H1 (cell line): ENCODE measurements around the gene HIVEP2. TPM values are rescaled to one million over a fixed set of nuclear protein-coding genes. Genes with fewer than 3 reads are reported as not detected.

Experiments used
- CTCF ChIA-PET: fragments of 300-600 bp; sonication (Branson Sonifier 250); formaldehyde crosslinking; loops from one replicate; lab custom pipeline; 2021; ENCODE audit not compliant: partially characterized antibody; lab: Charles Lee
- POLR2A ChIA-PET: fragments of 300-600 bp; sonication (Branson Sonifier 250); formaldehyde crosslinking; loops from one replicate; lab custom pipeline; 2021; ENCODE audit warnings: inconsistent platforms; ENCODE audit not compliant: partially characterized antibody; lab: Charles Lee
- DNase-seq, 2 experiments: peaks; one replicate each; pipeline versions ENCODE4 v3.0.0 to v3.0.0-alpha.2; 2010 to 2022; ENCODE audit warnings: low spot score in 2 of 2, low read depth in 1 of 2, mixed read lengths in 1 of 2
- FAIRE-seq: peaks from 2 replicates; lab custom pipeline; 2011; peaks lifted over from hg19 to GRCh38; lab: Jason Lieb, UNC
- H2AFZ ChIP-seq: 2 replicates; pipeline ENCODE4 v1.8.1; 2012; ENCODE audit warnings: low read length, inconsistent platforms
- H2AK5ac ChIP-seq: 2 replicates; pipeline ENCODE4 v1.6.1; 2013; ENCODE audit warnings: low read depth, low read length
- H2BK120ac ChIP-seq: replicated peaks from 2 replicates; pipeline ENCODE3; 2013; ENCODE audit warnings: low read depth, low read length, inconsistent platforms
- H2BK12ac ChIP-seq: 2 replicates; pipeline ENCODE4 v1.6.1; 2013; ENCODE audit warnings: low read depth, low read length
- H2BK15ac ChIP-seq: 2 replicates; pipeline ENCODE4 v1.6.1; 2013; ENCODE audit warnings: low read length
- H2BK20ac ChIP-seq: 2 replicates; pipeline ENCODE4 v1.6.1; 2013; ENCODE audit warnings: low read length
- H2BK5ac ChIP-seq: 2 replicates; pipeline ENCODE4 v1.6.1; 2013; ENCODE audit warnings: low read depth, low read length
- H3K14ac ChIP-seq: 2 replicates; pipeline ENCODE4 v1.6.1; 2013; ENCODE audit warnings: inconsistent platforms; ENCODE audit not compliant: insufficient read length
- H3K18ac ChIP-seq: 2 replicates; pipeline ENCODE4 v1.6.1; 2013; ENCODE audit warnings: low read length; ENCODE audit errors: extremely low read depth
- H3K23ac ChIP-seq: 2 replicates; pipeline ENCODE4 v1.6.1; 2013; ENCODE audit warnings: inconsistent platforms; ENCODE audit not compliant: insufficient read length
- H3K23me2 ChIP-seq: 2 replicates; pipeline ENCODE4 v1.6.1; 2013; ENCODE audit warnings: low read depth, low read length
- H3K27ac ChIP-seq: 2 replicates; pipeline ENCODE4 v1.6.1; 2011; ENCODE audit warnings: low read depth, low read length, inconsistent platforms
- H3K27me3 ChIP-seq, 4 experiments: replicated peaks in 1 of 4; 1 replicate in 1 of 4; 2 replicates in 3 of 4; pipeline versions ENCODE4 v1.6.1 to v1.8.1; 2011 to 2013; ENCODE audit warnings: low read length in 3 of 4, mild to moderate bottlenecking in 3 of 4, inconsistent platforms in 2 of 4, mixed read lengths in 2 of 4, moderate library complexity in 1 of 4; ENCODE audit not compliant: control insufficient read depth in 3 of 4, insufficient read depth in 3 of 4; ENCODE audit errors: extremely low read depth in 1 of 4
- H3K36me3 ChIP-seq, 4 experiments: 2 replicates each; pipeline versions ENCODE4 v1.6.1 to v1.8.1; 2011 to 2013; ENCODE audit warnings: mild to moderate bottlenecking in 4 of 4, low read length in 3 of 4, moderate library complexity in 2 of 4, control low read depth in 1 of 4, inconsistent platforms in 1 of 4; ENCODE audit not compliant: insufficient read depth in 4 of 4, control insufficient read depth in 2 of 4
- H3K4ac ChIP-seq: replicated peaks from 2 replicates; pipeline ENCODE3; 2013; ENCODE audit warnings: low read length, low read depth, mixed read lengths, inconsistent platforms; ENCODE audit not compliant: insufficient read length
- H3K4me1 ChIP-seq, 4 experiments: replicated peaks in 1 of 4; 1 replicate in 1 of 4; 2 replicates in 3 of 4; pipeline versions ENCODE4 v1.6.1 to v1.8.1; 2011 to 2013; ENCODE audit warnings: low read length in 3 of 4, inconsistent platforms in 2 of 4, mixed read lengths in 1 of 4; ENCODE audit not compliant: insufficient read depth in 4 of 4, control insufficient read depth in 3 of 4
- H3K4me2 ChIP-seq, 2 experiments: 2 replicates each; pipeline versions ENCODE4 v1.6.1 to v1.8.1; 2011 to 2013; ENCODE audit warnings: low read depth in 2 of 2, low read length in 2 of 2, control low read depth in 1 of 2, inconsistent platforms in 1 of 2, mild to moderate bottlenecking in 1 of 2; ENCODE audit not compliant: insufficient read depth in 1 of 2
- H3K4me3 ChIP-seq, 4 experiments: fragments of 200-600, 300-600 bp in 1 of 4; sonication (generic), shearing (Covaris generic), sonication (Bioruptor Twin) in 1 of 4; 2 replicates each; pipeline versions ENCODE4 v1.5.1 to v1.8.1; 2011 to 2016; ENCODE audit warnings: low read length in 4 of 4, low read depth in 3 of 4, control low read depth in 2 of 4, inconsistent platforms in 2 of 4, mild to moderate bottlenecking in 2 of 4, mixed read lengths in 1 of 4, moderate library complexity in 1 of 4; ENCODE audit not compliant: insufficient read depth in 2 of 4; ENCODE audit errors: extremely low read depth in 1 of 4
- H3K56ac ChIP-seq: replicated peaks from 2 replicates; pipeline ENCODE3; 2013; ENCODE audit warnings: low read depth, mild to moderate bottlenecking, mixed read lengths, low read length, inconsistent platforms; ENCODE audit not compliant: insufficient read length
- H3K79me1 ChIP-seq: 2 replicates; pipeline ENCODE4 v1.6.1; 2013; ENCODE audit warnings: low read depth, low read length, control low read depth
- H3K79me2 ChIP-seq, 2 experiments: 2 replicates each; pipeline versions ENCODE4 v1.6.1 to v1.8.1; 2012 to 2013; ENCODE audit warnings: low read length in 2 of 2, mild to moderate bottlenecking in 2 of 2, inconsistent platforms in 1 of 2; ENCODE audit not compliant: insufficient read depth in 2 of 2, control insufficient read depth in 1 of 2
- H3K9ac ChIP-seq, 4 experiments: replicated peaks in 1 of 4; 1 replicate in 1 of 4; 2 replicates in 3 of 4; pipeline versions ENCODE4 v1.6.1 to v1.8.1; 2011 to 2013; ENCODE audit warnings: low read depth in 3 of 4, low read length in 3 of 4, control low read depth in 2 of 4, mild to moderate bottlenecking in 2 of 4, moderate library complexity in 2 of 4, inconsistent platforms in 1 of 4; ENCODE audit errors: extremely low read depth in 1 of 4
- H3K9me3 ChIP-seq, 2 experiments: 2 replicates each; pipeline versions ENCODE4 v1.6.1 to v1.8.1; 2012 to 2013; ENCODE audit warnings: mild to moderate bottlenecking in 2 of 2, moderate library complexity in 2 of 2, control low read depth in 1 of 2, inconsistent platforms in 1 of 2, low read depth in 1 of 2, low read length in 1 of 2, mixed read lengths in 1 of 2; ENCODE audit not compliant: insufficient read depth in 2 of 2
- H4K20me1 ChIP-seq, 2 experiments: replicated peaks in 1 of 2; 2 replicates each; pipeline versions ENCODE3 to v1.8.1; 2011 to 2013; ENCODE audit warnings: inconsistent platforms in 2 of 2, low read length in 2 of 2, mild to moderate bottlenecking in 1 of 2; ENCODE audit not compliant: insufficient read depth in 2 of 2, control insufficient read depth in 1 of 2
- H4K5ac ChIP-seq: 2 replicates; pipeline ENCODE4 v1.6.1; 2013; ENCODE audit warnings: low read length, low read depth, mixed read lengths, inconsistent platforms; ENCODE audit not compliant: insufficient read length
- H4K8ac ChIP-seq: 2 replicates; pipeline ENCODE4 v1.8.0; 2013; ENCODE audit warnings: mild to moderate bottlenecking, moderate library complexity, low read length, inconsistent platforms; ENCODE audit not compliant: insufficient read depth; ENCODE audit errors: extremely low read depth
- H4K91ac ChIP-seq: replicated peaks from 2 replicates; pipeline ENCODE3; 2013; ENCODE audit warnings: low read length, mixed read lengths, inconsistent platforms; ENCODE audit not compliant: insufficient read length
- WGBS, 2 experiments: shearing (Covaris generic) in 1 of 2; methylation state at CpG; one replicate each; pipeline versions ENCODE4 v1.1.6 to v1.1.7; 2013 to 2015; ENCODE audit warnings: low lambda C conversion rate in 2 of 2, mixed read lengths in 2 of 2, inconsistent platforms in 1 of 2, low coverage in 1 of 2, missing lambda C conversion rate in 1 of 2; ENCODE audit not compliant: insufficient replicate concordance in 2 of 2, insufficient coverage in 1 of 2, insufficient read length in 1 of 2; ENCODE audit errors: extremely low coverage in 1 of 2, missing lambda C conversion rate in 1 of 2; 5-methylcytosine and 5-hydroxymethylcytosine counted together
- polyA plus RNA-seq, 7 experiments: library from polyadenylated mRNA; depleted of rRNA in 3 of 7; stranded (reverse) in 5 of 7; unstranded in 2 of 7; fragments of >200 nt in 5 of 7; fragments of 200-250 nt in 2 of 7; gene quantifications; 1 replicate in 5 of 7; 2 replicates in 1 of 7; 4 replicates in 1 of 7; pipeline versions ENCODE4 v1.2.1 to v1.2.3, GENCODE V29; 2011 to 2013; ENCODE audit warnings: missing spikeins in 2 of 7, mixed read lengths in 2 of 7
- total RNA-seq: library from RNA; stranded (reverse); fragmentation: NEBNext Ultra II Directional; extraction: Animal tissue kit (Norgen Biotek cat#: 25700); gene quantifications from 2 replicates; pipeline ENCODE4 v1.2.1, GENCODE V29; 2021

Gene HIVEP2
- total and polyA plus RNA-seq, 2 of the 8 experiments (the other 6 are each of a cell fraction or from before 2014, with no cell fraction given): 2.2 to 6.1 TPM

GRCh38 chr6:142926494-142927270 is 18.3 kb downstream of the HIVEP2 start:
- Histone ChIP-seq H2AFZ (no peak overlapping the region; the same call in 1 of the 2 replicates), H4K8ac (peak overlapping the region; percentile 89)
- CTCF ChIA-PET: interaction anchor here (1.6 kb wide), 1 partner anchor 9 kb away, joined by 4 read pairs; no protein-coding TSS in a partner anchor

More at GRCh38 chr6:142926494-142927270, 18.3 kb downstream of the HIVEP2 start:
- Histone ChIP-seq H2BK120ac (no peak overlapping the region), H3K79me1 (no peaks in the 10 kb centered on the region), H3K23me2 (no peaks in the 10 kb centered on the region; the same call in 1 of the 2 replicates), H3K27ac (no peak overlapping the region), H4K20me1 (no peaks in the 10 kb centered on the region), H4K5ac (no peak overlapping the region), H3K56ac (no peak overlapping the region), H3K27me3 (no peaks in the 10 kb centered on the region; a peak in 1 of 7 replicates), H3K79me2 (no peaks in the 10 kb centered on the region; a peak in 1 of 4 replicates), H3K4ac (no peak overlapping the region), H3K4me1 (peaks cover 0 to 4% (median 0%) of the 10 kb centered on the region in 4 experiments; a peak in 2 of 7 replicates), H2BK5ac (no peak overlapping the region), H3K23ac (no peak overlapping the region), H2AK5ac (no peak overlapping the region), H4K91ac (no peak overlapping the region), H3K14ac (no peak overlapping the region), H2BK15ac (no peak overlapping the region), H2BK20ac (no peak overlapping the region), H2BK12ac (no peak overlapping the region), H3K9me3 (no peaks in the 10 kb centered on the region), H3K9ac (peak overlapping the region; percentile 18 to 57 (median 38); a peak in 5 of 7 replicates), H3K4me3 (peak overlapping the region; percentile 29 to 72 (median 50)), H3K36me3 (no peaks in the 10 kb centered on the region), H3K18ac (no peak overlapping the region), H3K4me2 (peak overlapping the region; percentile 44 to 80)
- DNase-seq: peak in 1 of 2 experiments; percentile 76
- POLR2A ChIA-PET: interaction anchor here (0.8 to 2.0 kb wide), 4 partner anchors 9 to 19 kb away, joined by 3 to 10 read pairs (median 4); partner anchors contain the start of gene HIVEP2
- WGBS, 2 experiments: 2% methylated on average over 55 of the region's 75 CpGs; no CpG with 5 or more reads in 1 of the 2 experiments
- FAIRE-seq: no peak
